RWPE1 (cell line): ENCODE measurements around the gene THTPA.
"Not testable (repeated sequence)": the region's sequence is repeated elsewhere in the genome, so short reads cannot be mapped to it uniquely, and the experiment has no call there.

Experiments
- CTCF ChIA-PET: fragments of 350-600 bp; sonication (Branson Sonifier 250); formaldehyde crosslinking; extraction: SDS; loops from one replicate; lab custom pipeline; 2021; lab: Yijun Ruan, JAX
- POLR2A ChIA-PET: fragments of 400-600 bp; formaldehyde crosslinking; extraction: SDS; loops from one replicate; lab custom pipeline; 2020; ENCODE audit warnings: antibody characterized with exemption; ENCODE audit not compliant: low non-redundant PET; lab: Yijun Ruan, JAX
- DNase-seq: peaks from one replicate; pipeline ENCODE4 v3.0.0; 2012; ENCODE audit warnings: low spot score
- H3K27ac ChIP-seq: fragments of 450-650 bp; 2 replicates; pipeline ENCODE4 v1.5.1; 2017
- CTCF ChIP-seq: fragments of 450-650 bp; conservative IDR thresholded peaks from 2 replicates; pipeline ENCODE4 v1.5.1; 2017; ENCODE audit warnings: low read depth, mild to moderate bottlenecking

THTPA gene

GRCh38 chr14:23531391-23531790 lies 24.7 kb upstream of the THTPA start:
- no peak for DNase-seq
- POLR2A ChIA-PET: no interaction called here
- CTCF ChIA-PET: no interaction called here
- no peak overlapping the region for H3K27ac ChIP-seq
- TF ChIP-seq CTCF: no peak

GRCh38 chr14:23532658-23533057 lies 23.4 kb upstream of the THTPA start:
- CTCF ChIA-PET: no interaction called here
- DNase-seq: no peak
- TF ChIP-seq CTCF: no peak
- no peak overlapping the region for H3K27ac ChIP-seq
- POLR2A ChIA-PET: no interaction called here

DNA sequence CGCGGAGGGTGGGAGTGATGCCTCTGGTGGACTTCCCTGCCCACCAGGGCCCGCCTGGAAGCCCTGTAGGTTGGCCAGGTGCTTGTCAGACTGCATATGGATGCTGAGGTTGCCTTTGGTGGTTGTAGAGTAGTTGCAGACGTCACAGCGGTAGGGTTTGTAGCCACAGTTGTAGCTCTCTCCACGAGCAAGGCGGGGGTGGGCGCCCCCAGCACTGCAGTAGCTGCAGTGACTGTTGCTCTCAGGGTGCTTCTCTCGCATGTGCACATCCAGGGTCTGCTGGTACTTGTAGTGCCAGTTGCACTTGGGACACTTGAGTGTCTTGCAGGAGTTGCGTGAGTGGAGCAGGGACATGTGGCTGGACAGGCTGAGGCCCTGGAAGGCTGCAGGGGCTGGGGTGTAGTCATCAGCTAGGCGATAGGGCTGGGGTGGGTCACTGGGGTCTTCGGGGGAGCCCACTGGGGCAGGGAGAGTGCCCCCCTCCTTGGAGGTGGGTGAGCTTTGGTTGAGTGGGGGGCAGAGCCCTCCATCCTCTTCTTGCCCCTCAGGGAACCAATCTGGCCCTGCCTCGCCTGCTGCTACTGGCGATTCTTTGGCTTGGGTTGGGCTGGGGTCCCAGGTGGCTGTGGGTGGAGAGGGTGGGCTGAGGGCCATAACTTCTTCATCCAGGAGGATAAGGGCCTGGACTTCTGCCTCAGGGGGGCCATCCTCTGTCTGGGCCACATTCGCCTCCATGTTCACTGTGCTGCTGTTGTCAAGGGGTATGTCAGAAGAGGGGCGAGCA lies 22.2 kb upstream of the THTPA start:
- ChIA-PET CTCF (interaction anchor here (0.9 kb wide), 1 partner anchor 29 kb away, joined by 3 read pairs; no protein-coding TSS in a partner anchor), POLR2A (no interaction called here)
- no peak overlapping the region for H3K27ac ChIP-seq
- TF ChIP-seq CTCF: no peak
- DNase-seq: no peak

- ChIA-PET CTCF (no interaction called here), POLR2A (no interaction called here)
- DNase-seq: no peak
- no peak for TF ChIP-seq CTCF
- H3K27ac ChIP-seq: no peak overlapping the region
These were observed 20.1 kb upstream of the THTPA start for GRCh38 chr14:23535943-23536342.

- POLR2A ChIA-PET: no interaction called here
- CTCF ChIA-PET: interaction anchor here (0.5 kb wide), 1 partner anchor 157 kb away, joined by 3 read pairs; no protein-coding TSS in a partner anchor
- no peak for DNase-seq
- no peak for TF ChIP-seq CTCF
- H3K27ac ChIP-seq: no peak overlapping the region
These were observed 19.6 kb upstream of the THTPA start for GRCh38 chr14:23536494-23536893.

DNA sequence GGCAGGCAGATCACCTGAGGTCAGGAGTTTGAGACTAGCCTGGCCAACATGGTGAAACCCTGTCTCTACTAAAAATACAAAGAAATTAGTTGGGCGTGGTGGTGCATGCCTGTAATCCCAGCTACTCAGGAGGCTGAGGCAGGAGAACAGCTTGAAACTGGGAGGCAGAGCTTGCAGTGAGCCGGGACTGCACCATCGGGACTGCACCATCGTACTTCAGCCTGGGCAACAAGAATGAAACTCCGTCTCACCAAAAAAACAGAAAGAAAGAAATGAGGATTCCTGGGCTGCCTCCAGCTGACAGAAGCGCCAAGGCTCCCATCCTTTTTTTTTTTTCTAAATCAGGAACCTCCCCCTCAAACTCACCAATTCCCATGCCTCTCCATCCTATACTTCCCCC lies 19.2 kb upstream of the THTPA start:
- H3K27ac ChIP-seq, POLR2A ChIA-PET, DNase-seq: not testable (repeated sequence)
- CTCF ChIA-PET: interaction anchor here (0.5 kb wide), 1 partner anchor 158 kb away, joined by 3 read pairs; no protein-coding TSS in a partner anchor
